ENCODE measurements around the gene NQO1. TPM values are rescaled to one million over a fixed set of nuclear protein-coding genes. Genes with fewer than 3 reads are reported as not detected.

Gene NQO1
- total and polyA plus RNA-seq, 2 of the 4 experiments (the other 2 are of a cell fraction), result 304 to 426 TPM

- Histone ChIP-seq H3K9ac (ENCODE audit: low read depth, low read length) (no peak overlapping the region), H3K36me3 (ENCODE audit: control insufficient read depth, insufficient read depth, low read length) (no peaks in the 10 kb centered on the region), H3K27ac (ENCODE audit: insufficient read depth, low read length) (no peak overlapping the region), H4K20me1 (ENCODE audit: insufficient read depth, low read length) (peaks cover 6% of the 10 kb centered on the region; the same call in 1 of the 2 replicates), H2BK5ac (ENCODE audit: low read depth, low read length, poor library complexity, severe bottlenecking) (no peak overlapping the region), H3K79me1 (ENCODE audit: low read depth in 1 of 2, low read length in 2 of 2) (peaks cover 41 to 61% of the 10 kb centered on the region in 2 experiments), H3K4me3 (ENCODE audit: insufficient read depth, low read depth, low read length) (no peak overlapping the region), H3K27me3 (ENCODE audit: control insufficient read depth, insufficient read depth, low read length) (no peaks in the 10 kb centered on the region), H4K5ac (ENCODE audit: low read depth, low read length) (no peak overlapping the region), H3K23ac (ENCODE audit: low read depth, low read length) (no peak overlapping the region), H2BK120ac (ENCODE audit: low read depth, low read length) (no peak overlapping the region), H3K4me2 (ENCODE audit: low read depth, low read length) (no peak overlapping the region), H3K4me1 (ENCODE audit: control insufficient read depth, insufficient read depth, low read length) (peaks cover 2% of the 10 kb centered on the region; the same call in 1 of the 2 replicates), H4K91ac (ENCODE audit: insufficient read depth, low read depth, low read length) (no peak overlapping the region), H2BK15ac (ENCODE audit: low read depth, low read length) (no peak overlapping the region), H3K14ac (replicated peaks; ENCODE audit: low read depth, low read length) (no peak overlapping the region), H2BK20ac (ENCODE audit: low read depth, low read length) (no peak overlapping the region), H3K4ac (ENCODE audit: low read depth, low read length) (no peak overlapping the region), H3K9me1 (ENCODE audit: insufficient read depth, low read length) (no peaks in the 10 kb centered on the region; the same call in 1 of the 2 replicates), H4K8ac (ENCODE audit: low read depth in 2 of 2, low read length in 2 of 2) (no peak overlapping the region), H2AK9ac (replicated peaks; ENCODE audit: low read depth, low read length, poor library complexity) (no peak overlapping the region), H3K9me3 (ENCODE audit: control insufficient read depth, insufficient read depth, low read length) (0 out of 2 replicates have a peak, but pooled peaks cover 3% of the 10 kb centered on the region), H2AFZ (replicated peaks; ENCODE audit: low read length, poor library complexity) (no peak overlapping the region), H3K56ac (ENCODE audit: extremely low read depth, insufficient read depth, low read length) (no peak overlapping the region), H3K18ac (ENCODE audit: low read depth, low read length) (no peak overlapping the region), H2AK5ac (ENCODE audit: low read depth, low read length) (no peak overlapping the region)
- in situ Hi-C loops (cut with MboI; ENCODE audit: low sequenced_read_pairs), result no loop called here
- no TSS peak for BruUV-seq (replicated peaks)
- intact Hi-C loops (cut with micrococcal nuclease), result no loop called here
- TF ChIP-seq RFX5 (IDR thresholded peaks at IDR 0.05; ENCODE audit: low read depth, low read length) (no peak), CHD1 (IDR thresholded peaks at IDR 0.05; ENCODE audit: low read depth, low read length) (no peak), MXI1 (IDR thresholded peaks at IDR 0.05; ENCODE audit: borderline replicate concordance, low read depth, low read length) (no peak), NFE2L2 (IDR thresholded peaks at IDR 0.05; ENCODE audit: low read depth, low read length) (no peak), BHLHE40 (IDR thresholded peaks at IDR 0.05; ENCODE audit: low read depth, low read length) (no peak)
- 80% methylated on average over 1 of the region's 6 CpGs; no CpG with 5 or more reads in 1 of the 2 experiments for WGBS, 2 experiments (ENCODE audit: extremely low coverage in 2 of 2, insufficient read length in 1 of 2)
- dilution Hi-C loops (cut with HindIII; ENCODE audit: low sequenced_read_pairs, unreplicated experiment), result no loop called here
- CTCF ChIA-PET, result no interaction called here
- POLR2A ChIA-PET (ENCODE audit: unreplicated experiment), result no interaction called here
- no peak for DNase-seq
- no peak for ATAC-seq (ENCODE audit: low read depth)
These were observed 47.0 kb upstream of the NQO1 start for GRCh38 chr16:69773260-69773947.
